WTC11 (cell line): ENCODE results near the gene STRN4.

Experiments
- ATF2 ChIP-seq: sonication (generic); formaldehyde crosslinking; IDR thresholded peaks from 2 replicates; pipeline ENCODE4 v1.8.1; 2022; ENCODE audit warnings: low read depth, missing genetic modification reagents, borderline replicate concordance
- CREB1 ChIP-seq: sonication (generic); formaldehyde crosslinking; IDR thresholded peaks from 2 replicates; pipeline ENCODE4 v1.8.0; 2023; ENCODE audit warnings: mild to moderate bottlenecking, missing genetic modification reagents
- CTCF ChIP-seq: fragments of 200-600 bp; IDR thresholded peaks from 2 replicates; pipeline ENCODE4 v1.8.0; 2022; ENCODE audit warnings: antibody characterized with exemption
- E2F4 ChIP-seq: sonication (generic); formaldehyde crosslinking; IDR thresholded peaks from 2 replicates; pipeline ENCODE4 v1.8.1; 2022; ENCODE audit warnings: low read depth, mild to moderate bottlenecking, moderate library complexity, missing genetic modification reagents, borderline replicate concordance
- ELF4 ChIP-seq: sonication (generic); formaldehyde crosslinking; IDR thresholded peaks from 2 replicates; pipeline ENCODE4 v1.8.1; 2022; ENCODE audit warnings: low read depth, mild to moderate bottlenecking, moderate library complexity, missing genetic modification reagents
- FOXK1 ChIP-seq: sonication (generic); formaldehyde crosslinking; IDR thresholded peaks from 2 replicates; pipeline ENCODE4 v1.8.0; 2022; ENCODE audit warnings: mild to moderate bottlenecking, moderate library complexity, missing genetic modification reagents
- IRF1 ChIP-seq: sonication (generic); formaldehyde crosslinking; IDR thresholded peaks from 2 replicates; pipeline ENCODE4 v1.8.0; 2023; ENCODE audit warnings: missing genetic modification reagents
- TCF7 ChIP-seq: sonication (generic); formaldehyde crosslinking; IDR thresholded peaks from 2 replicates; pipeline ENCODE4 v1.8.0; 2022; ENCODE audit warnings: mild to moderate bottlenecking, low read depth, missing genetic modification reagents, moderate library complexity
- TEAD4 ChIP-seq: sonication (generic); formaldehyde crosslinking; IDR thresholded peaks from 2 replicates; pipeline ENCODE4 v1.8.0; 2022; ENCODE audit warnings: mild to moderate bottlenecking, missing genetic modification reagents
- ZNF416 ChIP-seq: fragments of 250-450 bp; sonication (Bioruptor Pico); IDR thresholded peaks from 2 replicates; pipeline ENCODE4 v1.9.0; 2021; ENCODE audit warnings: mild to moderate bottlenecking, inconsistent platforms
- TF ChIP-seq, protein P1 (sequence below): sonication (generic); formaldehyde crosslinking; IDR thresholded peaks from 2 replicates; pipeline ENCODE4 v1.8.1; 2023; ENCODE audit warnings: mild to moderate bottlenecking, missing genetic modification reagents, moderate library complexity
- TF ChIP-seq, protein P2 (sequence below): sonication (generic); formaldehyde crosslinking; conservative IDR thresholded peaks from 2 replicates; pipeline ENCODE4 v1.8.1; 2022; ENCODE audit warnings: mild to moderate bottlenecking, missing genetic modification reagents
- TF ChIP-seq, protein P3 (sequence below): sonication (generic); formaldehyde crosslinking; IDR thresholded peaks from 2 replicates; pipeline ENCODE4 v1.8.0; 2022; ENCODE audit warnings: mild to moderate bottlenecking, missing genetic modification reagents
- TF ChIP-seq, protein P4 (sequence below): fragments of 250-450 bp; sonication (Bioruptor Pico); IDR thresholded peaks from 2 replicates; pipeline ENCODE4 v1.9.0; 2021; ENCODE audit warnings: mild to moderate bottlenecking, borderline replicate concordance

GRCh38 chr19:46727757-46728156, 18.5 kb downstream of the STRN4 start:
- no peak for TF ChIP-seq CTCF
- no peak for TF ChIP-seq TEAD4 (CRISPR knock-in tag)
- no peak for TF ChIP-seq ATF2 (CRISPR knock-in tag)
- TF ChIP-seq ELF4 (CRISPR knock-in tag): no peak
- no peak for TF ChIP-seq CREB1 (CRISPR knock-in tag)
- TF ChIP-seq FOXK1 (CRISPR knock-in tag): no peak
- TF ChIP-seq TCF7: no peak
- TF ChIP-seq, protein P1, sequence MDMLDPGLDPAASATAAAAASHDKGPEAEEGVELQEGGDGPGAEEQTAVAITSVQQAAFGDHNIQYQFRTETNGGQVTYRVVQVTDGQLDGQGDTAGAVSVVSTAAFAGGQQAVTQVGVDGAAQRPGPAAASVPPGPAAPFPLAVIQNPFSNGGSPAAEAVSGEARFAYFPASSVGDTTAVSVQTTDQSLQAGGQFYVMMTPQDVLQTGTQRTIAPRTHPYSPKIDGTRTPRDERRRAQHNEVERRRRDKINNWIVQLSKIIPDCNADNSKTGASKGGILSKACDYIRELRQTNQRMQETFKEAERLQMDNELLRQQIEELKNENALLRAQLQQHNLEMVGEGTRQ: no peak
- TF ChIP-seq IRF1 (CRISPR knock-in tag): no peak
- TF ChIP-seq, protein P2, sequence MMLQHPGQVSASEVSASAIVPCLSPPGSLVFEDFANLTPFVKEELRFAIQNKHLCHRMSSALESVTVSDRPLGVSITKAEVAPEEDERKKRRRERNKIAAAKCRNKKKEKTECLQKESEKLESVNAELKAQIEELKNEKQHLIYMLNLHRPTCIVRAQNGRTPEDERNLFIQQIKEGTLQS (CRISPR knock-in tag): no peak
- no peak for TF ChIP-seq E2F4
- TF ChIP-seq ZNF416 (CRISPR knock-in tag): no peak
- TF ChIP-seq, protein P3, sequence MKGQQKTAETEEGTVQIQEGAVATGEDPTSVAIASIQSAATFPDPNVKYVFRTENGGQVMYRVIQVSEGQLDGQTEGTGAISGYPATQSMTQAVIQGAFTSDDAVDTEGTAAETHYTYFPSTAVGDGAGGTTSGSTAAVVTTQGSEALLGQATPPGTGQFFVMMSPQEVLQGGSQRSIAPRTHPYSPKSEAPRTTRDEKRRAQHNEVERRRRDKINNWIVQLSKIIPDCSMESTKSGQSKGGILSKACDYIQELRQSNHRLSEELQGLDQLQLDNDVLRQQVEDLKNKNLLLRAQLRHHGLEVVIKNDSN (CRISPR knock-in tag): no peak
- TF ChIP-seq, protein P4, sequence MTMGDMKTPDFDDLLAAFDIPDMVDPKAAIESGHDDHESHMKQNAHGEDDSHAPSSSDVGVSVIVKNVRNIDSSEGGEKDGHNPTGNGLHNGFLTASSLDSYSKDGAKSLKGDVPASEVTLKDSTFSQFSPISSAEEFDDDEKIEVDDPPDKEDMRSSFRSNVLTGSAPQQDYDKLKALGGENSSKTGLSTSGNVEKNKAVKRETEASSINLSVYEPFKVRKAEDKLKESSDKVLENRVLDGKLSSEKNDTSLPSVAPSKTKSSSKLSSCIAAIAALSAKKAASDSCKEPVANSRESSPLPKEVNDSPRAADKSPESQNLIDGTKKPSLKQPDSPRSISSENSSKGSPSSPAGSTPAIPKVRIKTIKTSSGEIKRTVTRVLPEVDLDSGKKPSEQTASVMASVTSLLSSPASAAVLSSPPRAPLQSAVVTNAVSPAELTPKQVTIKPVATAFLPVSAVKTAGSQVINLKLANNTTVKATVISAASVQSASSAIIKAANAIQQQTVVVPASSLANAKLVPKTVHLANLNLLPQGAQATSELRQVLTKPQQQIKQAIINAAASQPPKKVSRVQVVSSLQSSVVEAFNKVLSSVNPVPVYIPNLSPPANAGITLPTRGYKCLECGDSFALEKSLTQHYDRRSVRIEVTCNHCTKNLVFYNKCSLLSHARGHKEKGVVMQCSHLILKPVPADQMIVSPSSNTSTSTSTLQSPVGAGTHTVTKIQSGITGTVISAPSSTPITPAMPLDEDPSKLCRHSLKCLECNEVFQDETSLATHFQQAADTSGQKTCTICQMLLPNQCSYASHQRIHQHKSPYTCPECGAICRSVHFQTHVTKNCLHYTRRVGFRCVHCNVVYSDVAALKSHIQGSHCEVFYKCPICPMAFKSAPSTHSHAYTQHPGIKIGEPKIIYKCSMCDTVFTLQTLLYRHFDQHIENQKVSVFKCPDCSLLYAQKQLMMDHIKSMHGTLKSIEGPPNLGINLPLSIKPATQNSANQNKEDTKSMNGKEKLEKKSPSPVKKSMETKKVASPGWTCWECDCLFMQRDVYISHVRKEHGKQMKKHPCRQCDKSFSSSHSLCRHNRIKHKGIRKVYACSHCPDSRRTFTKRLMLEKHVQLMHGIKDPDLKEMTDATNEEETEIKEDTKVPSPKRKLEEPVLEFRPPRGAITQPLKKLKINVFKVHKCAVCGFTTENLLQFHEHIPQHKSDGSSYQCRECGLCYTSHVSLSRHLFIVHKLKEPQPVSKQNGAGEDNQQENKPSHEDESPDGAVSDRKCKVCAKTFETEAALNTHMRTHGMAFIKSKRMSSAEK: no peak
